AG10803 (cell line): ENCODE measurements around the gene EPC2.

Experiments used
- DNase-seq: peaks from one replicate; pipeline ENCODE4 v3.0.0; 2010; ENCODE audit warnings: low read depth
- H3K4me3 ChIP-seq: 2 replicates; pipeline ENCODE4 v1.5.1; 2011; ENCODE audit warnings: mild to moderate bottlenecking, low read length, control low read depth
- TF ChIP-seq, protein P1 (sequence below): conservative IDR thresholded peaks from 2 replicates; pipeline ENCODE4 v1.5.1; 2011; ENCODE audit warnings: mild to moderate bottlenecking, low read length, control low read depth, inconsistent platforms

The EPC2 gene

GRCh38 chr2:148607566-148607965 is 37.0 kb upstream of the EPC2 start:
- no peak overlapping the region for H3K4me3 ChIP-seq
- TF ChIP-seq, protein P1, sequence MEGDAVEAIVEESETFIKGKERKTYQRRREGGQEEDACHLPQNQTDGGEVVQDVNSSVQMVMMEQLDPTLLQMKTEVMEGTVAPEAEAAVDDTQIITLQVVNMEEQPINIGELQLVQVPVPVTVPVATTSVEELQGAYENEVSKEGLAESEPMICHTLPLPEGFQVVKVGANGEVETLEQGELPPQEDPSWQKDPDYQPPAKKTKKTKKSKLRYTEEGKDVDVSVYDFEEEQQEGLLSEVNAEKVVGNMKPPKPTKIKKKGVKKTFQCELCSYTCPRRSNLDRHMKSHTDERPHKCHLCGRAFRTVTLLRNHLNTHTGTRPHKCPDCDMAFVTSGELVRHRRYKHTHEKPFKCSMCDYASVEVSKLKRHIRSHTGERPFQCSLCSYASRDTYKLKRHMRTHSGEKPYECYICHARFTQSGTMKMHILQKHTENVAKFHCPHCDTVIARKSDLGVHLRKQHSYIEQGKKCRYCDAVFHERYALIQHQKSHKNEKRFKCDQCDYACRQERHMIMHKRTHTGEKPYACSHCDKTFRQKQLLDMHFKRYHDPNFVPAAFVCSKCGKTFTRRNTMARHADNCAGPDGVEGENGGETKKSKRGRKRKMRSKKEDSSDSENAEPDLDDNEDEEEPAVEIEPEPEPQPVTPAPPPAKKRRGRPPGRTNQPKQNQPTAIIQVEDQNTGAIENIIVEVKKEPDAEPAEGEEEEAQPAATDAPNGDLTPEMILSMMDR = no peak
- no peak for DNase-seq

DNA sequence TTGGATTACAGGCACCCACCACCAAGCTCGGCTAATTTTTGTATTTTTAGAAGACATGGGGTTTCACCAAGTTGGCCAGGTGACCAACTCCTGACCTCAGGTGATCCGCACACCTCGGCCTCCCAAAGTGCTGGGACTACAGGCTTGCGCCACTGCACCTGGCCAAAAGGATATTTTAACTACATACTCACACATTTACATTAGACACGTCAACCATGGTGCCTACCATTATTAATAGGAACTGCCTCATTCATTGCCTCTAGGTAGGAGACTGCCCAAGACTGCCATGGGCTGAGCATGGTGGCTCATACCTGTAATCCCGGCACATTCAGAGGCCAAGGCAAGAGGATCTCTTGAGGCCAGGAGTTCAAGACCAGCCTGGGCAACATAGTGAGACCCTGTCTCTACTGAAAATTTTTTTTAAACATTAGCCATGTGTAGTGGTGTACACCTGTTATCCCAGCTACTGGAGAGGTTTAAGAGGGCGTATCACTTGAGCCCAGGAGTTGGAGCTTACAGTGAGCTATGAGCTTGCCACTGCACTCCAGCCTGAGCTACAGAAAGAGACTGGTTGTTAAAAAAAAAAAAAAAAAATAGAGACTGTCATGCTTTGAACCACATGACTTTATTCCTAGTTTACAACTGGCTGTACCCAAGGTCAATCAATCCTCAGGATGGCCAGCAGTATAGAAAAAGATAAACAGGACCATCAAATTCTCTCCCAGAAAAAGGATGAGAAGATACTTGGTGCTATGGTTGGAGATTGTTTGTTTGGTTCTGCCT is 31.1 kb upstream of the EPC2 start:
- DNase-seq = no peak
- TF ChIP-seq, protein P1 = no peak
- H3K4me3 ChIP-seq = no peak overlapping the region

DNA sequence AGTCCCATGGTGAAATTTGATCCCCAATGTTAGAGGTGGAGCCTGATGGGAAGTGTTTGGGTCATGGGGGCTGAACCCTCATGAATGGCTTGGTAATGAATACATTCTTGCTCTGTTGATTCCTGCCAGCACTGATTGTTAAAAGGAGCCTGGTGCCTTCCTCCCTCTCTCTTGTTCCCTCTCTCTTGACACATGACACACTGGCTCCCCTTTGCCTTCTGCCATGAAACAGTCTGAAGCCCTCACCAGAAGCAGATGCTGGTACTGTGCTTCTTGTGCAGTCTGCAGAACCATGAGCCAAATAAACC is 30.6 kb upstream of the EPC2 start:
- H3K4me3 ChIP-seq = no peak overlapping the region
- TF ChIP-seq, protein P1 = no peak
- peak; percentile 11 for DNase-seq

GRCh38 chr2:148614322-148615049 is 30.1 kb upstream of the EPC2 start:
- TF ChIP-seq, protein P1 = no peak
- peak; percentile 33 for DNase-seq

GRCh38 chr2:148615381-148615841 is 29.1 kb upstream of the EPC2 start:
- TF ChIP-seq, protein P1 = no peak
- no peak overlapping the region for H3K4me3 ChIP-seq
- no peak for DNase-seq

More at GRCh38 chr2:148614322-148615049, 30.1 kb upstream of the EPC2 start:
- peak overlapping the region; percentile 12 for H3K4me3 ChIP-seq

GRCh38 chr2:148616662-148617061 is 27.9 kb upstream of the EPC2 start:
- no peak overlapping the region for H3K4me3 ChIP-seq
- no peak for DNase-seq
- TF ChIP-seq, protein P1 = no peak

GRCh38 chr2:148617219-148617618 is 27.3 kb upstream of the EPC2 start:
- H3K4me3 ChIP-seq = no peak overlapping the region
- DNase-seq = no peak
- TF ChIP-seq, protein P1 = no peak
